Kidney (tissue), 14 donors: ENCODE data around the gene GIMAP1. TPM values are rescaled to one million over a fixed set of nuclear protein-coding genes. Genes with fewer than 3 reads are reported as not detected.
A peak's percentile ranks its signal among the peaks of the same experiment; 100 is the strongest.

Experiments used
- DNase-seq, 5 donors: peaks; one replicate each; pipeline ENCODE4 v3.0.0-alpha.2; 2013 to 2020
- FAIRE-seq: peaks from 2 replicates; lab custom pipeline; 2012; peaks lifted over from hg19 to GRCh38; lab: Jason Lieb, UNC
- H3K27ac ChIP-seq, 2 donors: one replicate each; pipeline ENCODE4 v1.7.0; 2013; ENCODE audit warnings: low read depth in 2 of 2, low read length in 2 of 2, inconsistent platforms in 1 of 2
- H3K27me3 ChIP-seq: one replicate; pipeline ENCODE4 v1.7.1; 2013; ENCODE audit warnings: low read length, inconsistent platforms; ENCODE audit not compliant: control insufficient read depth, insufficient read depth
- H3K36me3 ChIP-seq, 3 donors: one replicate each; pipeline versions ENCODE4 v1.7.0 to v1.7.1; 2013; ENCODE audit warnings: low read length in 3 of 3, control low read depth in 1 of 3, inconsistent platforms in 1 of 3; ENCODE audit not compliant: insufficient read depth in 3 of 3, control insufficient read depth in 2 of 3
- H3K4me1 ChIP-seq, 3 donors: one replicate each; pipeline versions ENCODE4 v1.7.0 to v1.7.1; 2013; ENCODE audit warnings: low read length in 3 of 3, inconsistent platforms in 1 of 3, low read depth in 1 of 3; ENCODE audit not compliant: control insufficient read depth in 2 of 3, insufficient read depth in 2 of 3
- H3K4me3 ChIP-seq, 3 donors: one replicate each; pipeline versions ENCODE4 v1.7.0 to v1.8.1; 2013; ENCODE audit warnings: low read length in 3 of 3, control low read depth in 1 of 3, inconsistent platforms in 1 of 3
- H3K9ac ChIP-seq, 3 donors: one replicate each; pipeline versions ENCODE4 v1.7.0 to v1.7.1; 2013; ENCODE audit warnings: low read length in 3 of 3, control low read depth in 1 of 3, inconsistent platforms in 1 of 3
- H3K9me3 ChIP-seq, 3 donors: one replicate each; pipeline versions ENCODE4 v1.7.0 to v1.7.1; 2013; ENCODE audit warnings: low read length in 3 of 3, control low read depth in 1 of 3, inconsistent platforms in 1 of 3; ENCODE audit not compliant: control insufficient read depth in 2 of 3, insufficient read depth in 1 of 3
- intact Hi-C: fragments of 100-400 bp; cut with DNase I; formaldehyde crosslinking; loops from one replicate; pipeline ENCODE4 v1.11.1; 2022
- polyA plus RNA-seq: library from polyadenylated mRNA; stranded (reverse); fragments of 350-450 nt; fragmentation: Illumina TruSeq; extraction: RNeasy Lipid Tissue Mini Kit (QIAGEN cat#74804); gene quantifications from one replicate; pipeline ENCODE4 v1.2.3, GENCODE V29; 2014; ENCODE audit warnings: low read depth, low replicate concordance; ENCODE audit not compliant: insufficient read depth
- total RNA-seq: library from RNA; stranded (reverse); fragmentation: NEBNext Ultra II Directional; extraction: Animal tissue kit (Norgen Biotek cat#: 25700); gene quantifications from one replicate; pipeline ENCODE4 v1.2.1, GENCODE V29; 2021
- TF ChIP-seq, protein P1 (sequence below): IDR thresholded peaks from 3 replicates; pipeline ENCODE4 v1.5.1; 2012; ENCODE audit warnings: mild to moderate bottlenecking, moderate library complexity, borderline replicate concordance; ENCODE audit not compliant: insufficient read depth; ENCODE audit errors: extremely low read depth
- donor health status: control.
- donor health status: control.
- donor health status: control.
- donor health status: control.
- donor health status: control.
- donor health status: DM: yes; HTN: yes; CAD: no.
- donor health status: Normal renal cell carcinoma (clear cell type).

Gene GIMAP1
- total and polyA plus RNA-seq, 2 donors from 2014 or later: 6.4 to 10.2 TPM

GRCh38 chr7:150753826-150754603 lies 37.6 kb downstream of the GIMAP1 start:
- Histone ChIP-seq H3K36me3 (no peaks in the 10 kb centered on the region), H3K4me3 (no peak overlapping the region), H3K27me3 (no peaks in the 10 kb centered on the region), H3K9me3 (no peaks in the 10 kb centered on the region), H3K9ac (no peak overlapping the region), H3K27ac (no peak overlapping the region), H3K4me1 (no peaks in the 10 kb centered on the region)
- intact Hi-C loops: no loop called here
- FAIRE-seq (no peak), DNase-seq (peak in 2 of 5 donors; percentile 32 to 38)
- TF ChIP-seq, protein P1, sequence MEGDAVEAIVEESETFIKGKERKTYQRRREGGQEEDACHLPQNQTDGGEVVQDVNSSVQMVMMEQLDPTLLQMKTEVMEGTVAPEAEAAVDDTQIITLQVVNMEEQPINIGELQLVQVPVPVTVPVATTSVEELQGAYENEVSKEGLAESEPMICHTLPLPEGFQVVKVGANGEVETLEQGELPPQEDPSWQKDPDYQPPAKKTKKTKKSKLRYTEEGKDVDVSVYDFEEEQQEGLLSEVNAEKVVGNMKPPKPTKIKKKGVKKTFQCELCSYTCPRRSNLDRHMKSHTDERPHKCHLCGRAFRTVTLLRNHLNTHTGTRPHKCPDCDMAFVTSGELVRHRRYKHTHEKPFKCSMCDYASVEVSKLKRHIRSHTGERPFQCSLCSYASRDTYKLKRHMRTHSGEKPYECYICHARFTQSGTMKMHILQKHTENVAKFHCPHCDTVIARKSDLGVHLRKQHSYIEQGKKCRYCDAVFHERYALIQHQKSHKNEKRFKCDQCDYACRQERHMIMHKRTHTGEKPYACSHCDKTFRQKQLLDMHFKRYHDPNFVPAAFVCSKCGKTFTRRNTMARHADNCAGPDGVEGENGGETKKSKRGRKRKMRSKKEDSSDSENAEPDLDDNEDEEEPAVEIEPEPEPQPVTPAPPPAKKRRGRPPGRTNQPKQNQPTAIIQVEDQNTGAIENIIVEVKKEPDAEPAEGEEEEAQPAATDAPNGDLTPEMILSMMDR: no peak

DNA sequence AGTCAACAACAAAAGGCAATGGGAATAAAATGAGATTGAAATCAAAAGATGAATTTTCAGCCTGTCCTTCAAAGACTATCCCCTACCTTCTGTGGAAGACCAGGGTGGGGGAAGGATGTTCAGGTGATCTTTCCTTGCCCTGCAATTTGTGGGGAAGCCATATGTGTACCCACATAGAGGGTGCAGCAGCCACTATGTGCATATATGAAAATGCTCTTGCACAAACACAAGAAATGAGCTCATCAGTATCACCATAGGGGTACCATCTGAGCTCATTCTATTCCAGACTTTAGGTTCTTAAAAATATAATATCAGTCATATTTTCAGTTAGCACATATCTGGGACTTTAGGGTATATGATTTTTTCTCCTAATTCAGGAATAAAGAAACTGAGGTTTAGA lies 38.5 kb downstream of the GIMAP1 start:
- no peaks in the 10 kb centered on the region for H3K36me3 ChIP-seq
- no peaks in the 10 kb centered on the region for H3K9me3 ChIP-seq
- TF ChIP-seq, protein P1: no peak
- FAIRE-seq (no peak), DNase-seq (no peak)
- no peak overlapping the region for H3K27ac ChIP-seq
- no peaks in the 10 kb centered on the region for H3K27me3 ChIP-seq
- H3K4me1 ChIP-seq: no peaks in the 10 kb centered on the region
- no peak overlapping the region for H3K9ac ChIP-seq
- intact Hi-C loops: no loop called here
- no peak overlapping the region for H3K4me3 ChIP-seq

DNA sequence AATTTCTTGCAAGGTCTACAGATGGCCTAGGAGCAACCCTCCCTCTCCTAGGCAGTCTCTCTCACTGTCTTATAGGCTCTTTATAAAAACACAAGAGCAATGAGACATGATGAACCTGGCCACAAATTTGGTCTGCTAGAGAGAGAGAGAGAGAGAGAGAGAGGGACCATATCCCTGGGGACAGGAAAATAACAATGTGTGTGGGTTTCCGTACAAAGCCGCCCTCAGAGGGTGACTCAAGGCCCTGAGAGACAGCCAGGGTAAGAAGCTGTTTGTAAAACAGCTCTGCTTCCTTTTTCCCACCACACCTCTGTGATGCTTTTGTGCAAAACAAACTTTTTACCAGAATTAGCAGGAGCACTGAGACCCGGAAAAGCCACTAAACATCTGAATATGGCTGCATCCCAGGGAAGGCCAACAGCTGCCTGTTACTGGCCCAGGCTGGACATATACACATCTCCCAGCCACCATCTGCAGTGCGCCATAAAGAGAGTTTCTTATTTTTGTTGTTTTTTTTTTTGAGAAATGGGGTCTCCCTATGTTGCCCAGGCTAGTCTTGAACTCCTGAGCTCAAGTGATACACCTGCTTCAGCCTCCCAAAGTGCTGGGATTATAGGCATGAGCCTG lies 39.2 kb downstream of the GIMAP1 start:
- intact Hi-C loops: no loop called here
- no peak overlapping the region for H3K9ac ChIP-seq
- no peaks in the 10 kb centered on the region for H3K4me1 ChIP-seq

More for the DNA sequence above, 39.2 kb downstream of the GIMAP1 start:
- Histone ChIP-seq H3K36me3 (no peaks in the 10 kb centered on the region), H3K4me3 (no peak overlapping the region), H3K27ac (peak overlapping the region in 1 of 2 donors; percentile 10), H3K9me3 (no peaks in the 10 kb centered on the region), H3K27me3 (no peaks in the 10 kb centered on the region)
- TF ChIP-seq, protein P1: no peak
- DNase-seq (no peak), FAIRE-seq (no peak)
